BLaER1 (cell line): ENCODE results near the gene PAX8.
A peak's percentile ranks its signal among the peaks of the same experiment; 100 is the strongest.

ENCODE experiments used
- H3K27ac ChIP-seq: shearing (Covaris generic); formaldehyde crosslinking; 2 replicates; pipeline ENCODE4 v1.8.1; 2022
- H3K27me3 ChIP-seq: shearing (Covaris generic); formaldehyde crosslinking; 2 replicates; pipeline ENCODE4 v1.8.1; 2022
- H3K36me3 ChIP-seq: shearing (Covaris generic); formaldehyde crosslinking; 2 replicates; pipeline ENCODE4 v1.8.1; 2022
- H3K4me1 ChIP-seq: shearing (Covaris generic); formaldehyde crosslinking; 2 replicates; pipeline ENCODE4 v1.8.1; 2022
- H3K4me2 ChIP-seq: shearing (Covaris generic); formaldehyde crosslinking; 2 replicates; pipeline ENCODE4 v1.8.1; 2022
- H3K4me3 ChIP-seq: shearing (Covaris generic); formaldehyde crosslinking; 2 replicates; pipeline ENCODE4 v1.8.1; 2022
- H3K9ac ChIP-seq: shearing (Covaris generic); formaldehyde crosslinking; 2 replicates; pipeline ENCODE4 v1.8.1; 2022
- H3K9me3 ChIP-seq: shearing (Covaris generic); formaldehyde crosslinking; 2 replicates; pipeline ENCODE4 v1.8.1; 2022
- H4K20me1 ChIP-seq: shearing (Covaris generic); formaldehyde crosslinking; 2 replicates; pipeline ENCODE4 v1.8.1; 2022
- Cebpa-rat ChIP-seq: shearing (Covaris generic); IDR thresholded peaks from 2 replicates; pipeline ENCODE4 v1.8.1; 2022

The PAX8 gene

GRCh38 chr2:113278073-113278741 is 514 bp downstream of the PAX8 start:
- 0 out of 2 replicates have a peak, but pooled peaks cover 11% of the 10 kb centered on the region for H4K20me1 ChIP-seq
- H3K27ac ChIP-seq, result no peak overlapping the region
- no peak for TF ChIP-seq Cebpa-rat
- peaks cover 28% of the 10 kb centered on the region for H3K9me3 ChIP-seq
- H3K9ac ChIP-seq, result no peak overlapping the region
- H3K4me1 ChIP-seq, result peaks cover 2% of the 10 kb centered on the region
- no peaks in the 10 kb centered on the region for H3K36me3 ChIP-seq
- no peak overlapping the region for H3K4me2 ChIP-seq
- no peak overlapping the region for H3K4me3 ChIP-seq
- peaks cover 64% of the 10 kb centered on the region for H3K27me3 ChIP-seq

GRCh38 chr2:113277474-113278072 is 1.1 kb downstream of the PAX8 start:
- H3K9ac ChIP-seq, result no peak overlapping the region

GRCh38 chr2:113276761-113277425 is 1.8 kb downstream of the PAX8 start:
- Histone ChIP-seq H4K20me1 (0 out of 2 replicates have a peak, but pooled peaks cover 22% of the 10 kb centered on the region), H3K9me3 (peaks cover 28% of the 10 kb centered on the region), H3K4me2 (no peak overlapping the region), H3K36me3 (no peaks in the 10 kb centered on the region), H3K4me3 (no peak overlapping the region), H3K4me1 (peaks cover 15% of the 10 kb centered on the region), H3K9ac (no peak overlapping the region), H3K27me3 (peaks cover 65% of the 10 kb centered on the region), H3K27ac (no peak overlapping the region)
- no peak for TF ChIP-seq Cebpa-rat

More at GRCh38 chr2:113277474-113278072, 1.1 kb downstream of the PAX8 start:
- H3K27me3 ChIP-seq, result peaks cover 65% of the 10 kb centered on the region
- H4K20me1 ChIP-seq, result 0 out of 2 replicates have a peak, but pooled peaks cover 16% of the 10 kb centered on the region
- H3K9me3 ChIP-seq, result peaks cover 28% of the 10 kb centered on the region
- no peak for TF ChIP-seq Cebpa-rat
- H3K4me3 ChIP-seq, result no peak overlapping the region
- no peak overlapping the region for H3K27ac ChIP-seq
- H3K4me1 ChIP-seq, result peaks cover 9% of the 10 kb centered on the region
- H3K36me3 ChIP-seq, result no peaks in the 10 kb centered on the region
- no peak overlapping the region for H3K4me2 ChIP-seq

GRCh38 chr2:113276216-113276760 is 2.4 kb downstream of the PAX8 start:
- H3K27me3 ChIP-seq, result peaks cover 65% of the 10 kb centered on the region
- H3K4me3 ChIP-seq, result no peak overlapping the region
- peaks cover 16% of the 10 kb centered on the region for H3K4me1 ChIP-seq
- H3K4me2 ChIP-seq, result no peak overlapping the region
- 0 out of 2 replicates have a peak, but pooled peaks cover 22% of the 10 kb centered on the region for H4K20me1 ChIP-seq
- TF ChIP-seq Cebpa-rat, result no peak
- no peaks in the 10 kb centered on the region for H3K36me3 ChIP-seq
- H3K9me3 ChIP-seq, result peaks cover 28% of the 10 kb centered on the region
- H3K27ac ChIP-seq, result no peak overlapping the region
- no peak overlapping the region for H3K9ac ChIP-seq

GRCh38 chr2:113275556-113276215 is 3.0 kb downstream of the PAX8 start:
- H3K9me3 ChIP-seq, result peaks cover 28% of the 10 kb centered on the region
- H3K9ac ChIP-seq, result no peak overlapping the region
- no peak overlapping the region for H3K27ac ChIP-seq
- H3K4me2 ChIP-seq, result no peak overlapping the region
- peaks cover 16% of the 10 kb centered on the region for H3K4me1 ChIP-seq
- H4K20me1 ChIP-seq, result 0 out of 2 replicates have a peak, but pooled peaks cover 22% of the 10 kb centered on the region
- no peaks in the 10 kb centered on the region for H3K36me3 ChIP-seq
- H3K4me3 ChIP-seq, result no peak overlapping the region
- peaks cover 65% of the 10 kb centered on the region for H3K27me3 ChIP-seq
- TF ChIP-seq Cebpa-rat, result no peak

- Histone ChIP-seq H3K9ac (no peak overlapping the region), H3K9me3 (peaks cover 28% of the 10 kb centered on the region), H4K20me1 (0 out of 2 replicates have a peak, but pooled peaks cover 22% of the 10 kb centered on the region), H3K4me2 (no peak overlapping the region), H3K27ac (no peak overlapping the region), H3K4me1 (peaks cover 16% of the 10 kb centered on the region), H3K36me3 (no peaks in the 10 kb centered on the region), H3K4me3 (no peak overlapping the region), H3K27me3 (peaks cover 60% of the 10 kb centered on the region)
- no peak for TF ChIP-seq Cebpa-rat
These were observed 4.3 kb downstream of the PAX8 start for GRCh38 chr2:113274432-113274831.

- no peak overlapping the region for H3K4me2 ChIP-seq
- peaks cover 28% of the 10 kb centered on the region for H3K9me3 ChIP-seq
- no peak overlapping the region for H3K27ac ChIP-seq
- no peak overlapping the region for H3K4me3 ChIP-seq
- H3K9ac ChIP-seq, result no peak overlapping the region
- TF ChIP-seq Cebpa-rat, result no peak
- 0 out of 2 replicates have a peak, but pooled peaks cover 22% of the 10 kb centered on the region for H4K20me1 ChIP-seq
- peaks cover 16% of the 10 kb centered on the region for H3K4me1 ChIP-seq
- no peaks in the 10 kb centered on the region for H3K36me3 ChIP-seq
- peaks cover 56% of the 10 kb centered on the region for H3K27me3 ChIP-seq
These were observed 4.7 kb downstream of the PAX8 start for GRCh38 chr2:113273981-113274380.

- H3K4me3 ChIP-seq, result no peak overlapping the region
- peaks cover 47% of the 10 kb centered on the region for H3K27me3 ChIP-seq
These were observed 5.6 kb downstream of the PAX8 start for GRCh38 chr2:113273027-113273551.

GRCh38 chr2:113272477-113272876 is 6.2 kb downstream of the PAX8 start:
- H3K9ac ChIP-seq, result no peak overlapping the region
- peak overlapping the region; percentile 61 for H3K4me2 ChIP-seq
- 0 out of 2 replicates have a peak, but pooled peaks cover 22% of the 10 kb centered on the region for H4K20me1 ChIP-seq
- peaks cover 14% of the 10 kb centered on the region; the same call in 1 of the 2 replicates for H3K36me3 ChIP-seq
- H3K4me1 ChIP-seq, result peaks cover 16% of the 10 kb centered on the region
- peaks cover 20% of the 10 kb centered on the region for H3K9me3 ChIP-seq
- no peak overlapping the region for H3K4me3 ChIP-seq
- TF ChIP-seq Cebpa-rat, result no peak
- no peak overlapping the region for H3K27ac ChIP-seq
- H3K27me3 ChIP-seq, result peaks cover 41% of the 10 kb centered on the region

More at GRCh38 chr2:113273027-113273551, 5.6 kb downstream of the PAX8 start:
- H3K27ac ChIP-seq, result no peak overlapping the region
- peaks cover 16% of the 10 kb centered on the region for H3K4me1 ChIP-seq
- peak overlapping the region; percentile 61 for H3K4me2 ChIP-seq
- peaks cover 26% of the 10 kb centered on the region for H3K9me3 ChIP-seq
- no peak overlapping the region for H3K9ac ChIP-seq
- peaks cover 8% of the 10 kb centered on the region; the same call in 1 of the 2 replicates for H3K36me3 ChIP-seq
- no peak for TF ChIP-seq Cebpa-rat
- H4K20me1 ChIP-seq, result 0 out of 2 replicates have a peak, but pooled peaks cover 22% of the 10 kb centered on the region
